Brain microvascular endothelial cell (primary cell): ENCODE results near the gene POLR2A.
A peak's percentile ranks its signal among the peaks of the same experiment; 100 is the strongest.
"Not testable (repeated sequence)": the region's sequence is repeated elsewhere in the genome, so short reads cannot be mapped to it uniquely, and the experiment has no call there.

Source experiments
- DNase-seq: peaks from one replicate; pipeline ENCODE4 v3.0.0-alpha.2; 2020
- H3K27ac ChIP-seq: fragments of 250-450 bp; sonication (Bioruptor Pico); 2 replicates; pipeline ENCODE4 v1.5.1; 2020; ENCODE audit warnings: mild to moderate bottlenecking, moderate library complexity
- H3K27me3 ChIP-seq: fragments of 250-450 bp; sonication (Bioruptor Pico); replicated peaks from 2 replicates; pipeline ENCODE4 v1.5.1; 2020; ENCODE audit warnings: mild to moderate bottlenecking
- H3K36me3 ChIP-seq: fragments of 250-450 bp; sonication (Bioruptor Pico); replicated peaks from 2 replicates; pipeline ENCODE4 v1.5.1; 2020; ENCODE audit warnings: mild to moderate bottlenecking
- H3K4me3 ChIP-seq: 2 replicates; pipeline ENCODE4 v1.5.1; 2011; ENCODE audit warnings: low read depth, mild to moderate bottlenecking, control low read depth, low read length, moderate library complexity
- CTCF ChIP-seq: IDR thresholded peaks from 2 replicates; pipeline ENCODE4 v1.5.1; 2011; ENCODE audit warnings: low read depth, mild to moderate bottlenecking, moderate library complexity, low read length, control low read depth, inconsistent platforms; ENCODE audit errors: missing control alignments
- in situ Hi-C: cut with HindIII; loops from 2 replicates; pipeline ENCODE4 v1.10.0; 2017; ENCODE audit warnings: low sequenced_read_pairs, low pct_ligation_motif_present

POLR2A gene

GRCh38 chr17:7478276-7479212, 5.6 kb upstream of the POLR2A start:
- Histone ChIP-seq H3K4me3 (peak overlapping the region; percentile 72), H3K27ac (peak overlapping the region; percentile 78), H3K36me3 (no peaks in the 10 kb centered on the region), H3K27me3 (no peaks in the 10 kb centered on the region)
- in situ Hi-C loops: no loop called here
- TF ChIP-seq CTCF: peak; percentile 1
- no peak for DNase-seq

- TF ChIP-seq CTCF: no peak
- DNase-seq: no peak
Observed at GRCh38 chr17:7479213-7480088, 4.7 kb upstream of the POLR2A start, which contains the start of gene ZBTB4. Gene ZBTB4 (minus strand): TSS chr17:7479631. CDS start chr17:7466801, 12,830 bp downstream.

GRCh38 chr17:7480089-7480384, 4.1 kb upstream of the POLR2A start:
- H3K4me3 ChIP-seq: peak overlapping the region; percentile 72
- peak overlapping the region; percentile 43 for H3K27ac ChIP-seq
- in situ Hi-C loops: no loop called here
- DNase-seq: no peak
- H3K36me3 ChIP-seq: no peaks in the 10 kb centered on the region
- TF ChIP-seq CTCF: no peak
- H3K27me3 ChIP-seq: no peaks in the 10 kb centered on the region

More at GRCh38 chr17:7479213-7480088, 4.7 kb upstream of the POLR2A start, which contains the start of gene ZBTB4:
- Histone ChIP-seq H3K27ac (peak within 1 kb of the TSS; percentile 78), H3K4me3 (peak within 1 kb of the TSS; percentile 72), H3K27me3 (no peaks in the 10 kb centered on the region), H3K36me3 (no peaks in the 10 kb centered on the region)
- in situ Hi-C loops: no loop called here

- H3K36me3 ChIP-seq, H3K27me3 ChIP-seq, DNase-seq, in situ Hi-C loops, H3K27ac ChIP-seq, H3K4me3 ChIP-seq: not testable (repeated sequence)
Observed at GRCh38 chr17:7481275-7481674, 2.9 kb upstream of the POLR2A start, which contains the start of gene SLC35G6. Gene SLC35G6 (plus strand): TSS chr17:7481446. CDS start chr17:7481517, 71 bp downstream.

GRCh38 chr17:7481842-7482741, 2.1 kb upstream of the POLR2A start:
- in situ Hi-C loops, H3K27me3 ChIP-seq, H3K27ac ChIP-seq, H3K4me3 ChIP-seq, DNase-seq, H3K36me3 ChIP-seq: not testable (repeated sequence)

- H3K4me3 ChIP-seq, DNase-seq, H3K27ac ChIP-seq, H3K36me3 ChIP-seq, H3K27me3 ChIP-seq, in situ Hi-C loops: not testable (repeated sequence)
Observed at GRCh38 chr17:7482742-7483088, 1.5 kb upstream of the POLR2A start.
